Measurements from ENCODE around the gene DIAPH3. TPM values are rescaled to one million over a fixed set of nuclear protein-coding genes. Genes with fewer than 3 reads are reported as not detected.

Gene DIAPH3
- polyA plus RNA-seq, 1 of the 3 experiments (the other 2 are of a cell fraction), result 5.4 TPM

- Histone ChIP-seq H3K9ac (no peak overlapping the region), H3F3A (replicated peaks; ENCODE audit: insufficient read depth) (peaks cover 9% of the 10 kb centered on the region), H2AFZ (ENCODE audit: low read depth) (no peak overlapping the region), H3K9me3 (no peaks in the 10 kb centered on the region), H4K20me1 (ENCODE audit: insufficient read depth) (no peaks in the 10 kb centered on the region), H3K36me3 (replicated peaks in 1 of 2; ENCODE audit: control insufficient read depth in 1 of 2, insufficient read depth in 2 of 2, low read length in 1 of 2) (peaks cover 0 to 13% of the 10 kb centered on the region in 2 experiments), H3K4me2 (no peak overlapping the region), H3K27ac (ENCODE audit: low read depth in 2 of 2, low read length in 1 of 2) (peak overlapping the region in 1 of 2 experiments; percentile 6; a peak in 2 of 4 replicates), H3K79me2 (ENCODE audit: insufficient read depth) (peaks cover 3% of the 10 kb centered on the region; the same call in 1 of the 2 replicates), H3K4me3 (ENCODE audit: low read depth in 2 of 2, low read length in 1 of 2) (no peak overlapping the region), H3K4me1 (ENCODE audit: control insufficient read depth in 1 of 2, insufficient read depth in 2 of 2, low read depth in 1 of 2, low read length in 1 of 2) (peaks cover 0 to 13% of the 10 kb centered on the region in 2 experiments; a peak in 2 of 4 replicates), H3K9me2 (no peaks in the 10 kb centered on the region), H3K27me3 (ENCODE audit: insufficient read depth) (no peaks in the 10 kb centered on the region)
- CTCF ChIA-PET, result interaction anchor here (1.2 kb wide), 1 partner anchor 19 kb away, joined by 3 read pairs; no protein-coding TSS in a partner anchor
- TF ChIP-seq NFIC (IDR thresholded peaks at IDR 0.05; ENCODE audit: borderline replicate concordance) (peak; percentile 14; the same call in 1 of the 2 replicates), TCF12 (IDR thresholded peaks at IDR 0.05) (peak; percentile 41), SIN3A (IDR thresholded peaks at IDR 0.05; ENCODE audit: borderline replicate concordance, low read depth, low read length) (no peak), JUND (IDR thresholded peaks at IDR 0.05) (peak; percentile 57), PBX3 (IDR thresholded peaks at IDR 0.05) (peak; percentile 81), MAX (IDR thresholded peaks at IDR 0.05; ENCODE audit: low read depth) (no peak)
- DNase-seq, result no peak
- POLR2A ChIA-PET, result no interaction called here
- WGBS (ENCODE audit: low lambda C conversion rate), result 27% methylated on average over 3 of the region's 3 CpGs
Measured at GRCh38 chr13:59865398-59865797, 298.3 kb downstream of the DIAPH3 start.

- DNase-seq, result no peak
- no peak overlapping the region for H3K4me2 ChIP-seq
- no peak overlapping the region for H3K9ac ChIP-seq
- H3K36me3 ChIP-seq (replicated peaks in 1 of 2; ENCODE audit: control insufficient read depth in 1 of 2, insufficient read depth in 2 of 2, low read length in 1 of 2), result peaks cover 0 to 17% of the 10 kb centered on the region in 2 experiments
- no peak overlapping the region for H2AFZ ChIP-seq (ENCODE audit: low read depth)
- H3K4me1 ChIP-seq (ENCODE audit: control insufficient read depth in 1 of 2, insufficient read depth in 2 of 2, low read depth in 1 of 2, low read length in 1 of 2), result peaks cover 0 to 13% of the 10 kb centered on the region in 2 experiments; a peak in 2 of 4 replicates
- H3K9me3 ChIP-seq, result no peaks in the 10 kb centered on the region
- 100% methylated on average over 1 of the region's 1 CpG for WGBS (ENCODE audit: low lambda C conversion rate)
- H3K27me3 ChIP-seq (ENCODE audit: insufficient read depth), result no peaks in the 10 kb centered on the region
- no peak overlapping the region for H3K27ac ChIP-seq (ENCODE audit: low read depth in 2 of 2, low read length in 1 of 2)
- H3K79me2 ChIP-seq (ENCODE audit: insufficient read depth), result peaks cover 3% of the 10 kb centered on the region; the same call in 1 of the 2 replicates
- H3K4me3 ChIP-seq (ENCODE audit: low read depth in 2 of 2, low read length in 1 of 2), result no peak overlapping the region
- no peaks in the 10 kb centered on the region for H4K20me1 ChIP-seq (ENCODE audit: insufficient read depth)
- POLR2A ChIA-PET, result no interaction called here
- H3K9me2 ChIP-seq, result no peaks in the 10 kb centered on the region
- TF ChIP-seq MEF2A (IDR thresholded peaks at IDR 0.05; ENCODE audit: borderline replicate concordance, low read depth), result no peak
- TF ChIP-seq FOXM1 (IDR thresholded peaks at IDR 0.05; ENCODE audit: low read depth), result no peak
- TF ChIP-seq JUND (IDR thresholded peaks at IDR 0.05), result no peak
- TF ChIP-seq RFX5 (IDR thresholded peaks at IDR 0.05; ENCODE audit: low read length), result no peak
- TF ChIP-seq TCF12 (IDR thresholded peaks at IDR 0.05), result no peak
- TF ChIP-seq GABPA (IDR thresholded peaks at IDR 0.05; ENCODE audit: low read depth), result no peak
- no peak for TF ChIP-seq TAF1 (IDR thresholded peaks at IDR 0.05; ENCODE audit: borderline replicate concordance, low read depth, low read length)
- TF ChIP-seq RCOR1 (IDR thresholded peaks at IDR 0.05; ENCODE audit: low read length), result no peak
- no peak for TF ChIP-seq PBX3 (IDR thresholded peaks at IDR 0.05)
- TF ChIP-seq IRF3 (IDR thresholded peaks at IDR 0.05; ENCODE audit: low read depth, low read length), result no peak
- no peak for TF ChIP-seq TEAD4 (IDR thresholded peaks at IDR 0.05; ENCODE audit: borderline replicate concordance, insufficient read depth)
- no peak for TF ChIP-seq MXI1 (IDR thresholded peaks at IDR 0.05; ENCODE audit: low read depth, low read length)
- CTCF ChIA-PET, result interaction anchor here (1.1 to 1.3 kb wide), 3 partner anchors 7 to 43 kb away, joined by 3 to 5 read pairs (median 3); no protein-coding TSS in a partner anchor
- H3F3A ChIP-seq (replicated peaks; ENCODE audit: insufficient read depth), result peaks cover 9% of the 10 kb centered on the region
Measured at GRCh38 chr13:59863621-59864020, 300.1 kb downstream of the DIAPH3 start.

Measured in SK-N-SH (cell line).